ENCODE measurements around the gene SPACA9.

DNA sequence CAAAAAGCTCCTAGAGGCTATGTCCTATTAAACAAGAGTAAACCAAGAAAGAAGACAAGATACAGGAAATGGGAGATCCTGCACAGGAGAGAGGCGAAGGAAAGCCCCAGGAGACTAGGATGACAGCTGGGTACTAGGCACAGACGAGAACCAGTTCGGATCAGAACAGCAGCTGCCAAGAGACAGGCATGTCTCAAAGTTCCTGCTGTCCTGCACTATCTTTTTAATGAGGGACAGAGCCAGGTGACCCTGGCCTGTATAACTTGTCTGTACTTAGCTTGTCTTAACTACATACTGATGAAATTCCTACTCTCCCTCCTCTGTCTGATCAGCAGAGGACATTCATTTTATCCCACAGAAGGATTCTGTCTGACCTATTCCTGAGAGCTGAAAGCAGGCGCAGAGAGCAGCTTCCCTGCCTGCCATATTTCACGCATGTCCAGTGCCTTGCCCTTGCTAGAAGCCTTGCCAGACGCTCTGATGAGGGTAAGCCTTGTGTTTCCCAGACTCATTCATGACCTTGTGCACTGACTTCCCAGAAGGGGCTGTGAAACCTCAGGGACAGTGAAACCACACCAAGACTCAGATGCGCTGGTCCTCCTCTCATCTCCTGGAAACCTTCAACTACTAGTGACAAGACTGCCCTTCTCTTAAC is 41.0 kb downstream of the SPACA9 start:
- TF ChIP-seq, protein P1, sequence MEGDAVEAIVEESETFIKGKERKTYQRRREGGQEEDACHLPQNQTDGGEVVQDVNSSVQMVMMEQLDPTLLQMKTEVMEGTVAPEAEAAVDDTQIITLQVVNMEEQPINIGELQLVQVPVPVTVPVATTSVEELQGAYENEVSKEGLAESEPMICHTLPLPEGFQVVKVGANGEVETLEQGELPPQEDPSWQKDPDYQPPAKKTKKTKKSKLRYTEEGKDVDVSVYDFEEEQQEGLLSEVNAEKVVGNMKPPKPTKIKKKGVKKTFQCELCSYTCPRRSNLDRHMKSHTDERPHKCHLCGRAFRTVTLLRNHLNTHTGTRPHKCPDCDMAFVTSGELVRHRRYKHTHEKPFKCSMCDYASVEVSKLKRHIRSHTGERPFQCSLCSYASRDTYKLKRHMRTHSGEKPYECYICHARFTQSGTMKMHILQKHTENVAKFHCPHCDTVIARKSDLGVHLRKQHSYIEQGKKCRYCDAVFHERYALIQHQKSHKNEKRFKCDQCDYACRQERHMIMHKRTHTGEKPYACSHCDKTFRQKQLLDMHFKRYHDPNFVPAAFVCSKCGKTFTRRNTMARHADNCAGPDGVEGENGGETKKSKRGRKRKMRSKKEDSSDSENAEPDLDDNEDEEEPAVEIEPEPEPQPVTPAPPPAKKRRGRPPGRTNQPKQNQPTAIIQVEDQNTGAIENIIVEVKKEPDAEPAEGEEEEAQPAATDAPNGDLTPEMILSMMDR (conservative IDR thresholded peaks at IDR 0.05 in 1 of 2, IDR thresholded peaks at IDR 0.05 in 1 of 2; ENCODE audit: extremely low read depth in 1 of 2, insufficient read depth in 1 of 2, low read depth in 1 of 2, low read length in 2 of 2): no peak
- no peak for TF ChIP-seq EZH2 (IDR thresholded peaks at IDR 0.05; ENCODE audit: borderline replicate concordance, low read length)
